ENCODE measurements around the gene RYR2. TPM values are rescaled to one million over a fixed set of nuclear protein-coding genes. Genes with fewer than 3 reads are reported as not detected.
A peak's percentile ranks its signal among the peaks of the same experiment; 100 is the strongest.
"Not testable (repeated sequence)": the region's sequence is repeated elsewhere in the genome, so short reads cannot be mapped to it uniquely, and the experiment has no call there.

RYR2 gene
- total and polyA plus RNA-seq, 2 donors = 7.2 to 16.8 TPM

DNA sequence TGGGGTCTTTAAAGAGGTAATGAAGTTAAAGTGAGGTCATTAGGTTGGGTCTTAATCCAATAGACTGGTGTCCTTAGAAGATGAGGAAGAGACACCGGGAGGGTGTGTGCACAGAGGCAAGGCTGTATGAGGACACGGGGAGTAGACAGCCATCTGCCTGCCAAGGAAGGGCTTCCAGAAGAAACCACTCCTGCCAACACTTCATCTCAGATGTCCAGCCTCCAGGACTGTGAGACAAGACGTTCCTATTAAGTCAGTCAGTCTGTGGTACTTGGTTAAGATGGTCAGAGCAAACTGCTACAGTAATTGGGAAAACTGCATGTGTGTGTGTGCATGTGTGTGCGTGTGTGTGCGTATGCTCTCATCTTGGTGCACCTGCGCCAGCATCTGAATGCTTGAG, 77.1 kb downstream of the RYR2 start:
- 76% methylated on average over 6 of the region's 6 CpGs for WGBS
- no peaks in the 10 kb centered on the region for H3K4me1 ChIP-seq (ENCODE audit: insufficient read depth)

DNA sequence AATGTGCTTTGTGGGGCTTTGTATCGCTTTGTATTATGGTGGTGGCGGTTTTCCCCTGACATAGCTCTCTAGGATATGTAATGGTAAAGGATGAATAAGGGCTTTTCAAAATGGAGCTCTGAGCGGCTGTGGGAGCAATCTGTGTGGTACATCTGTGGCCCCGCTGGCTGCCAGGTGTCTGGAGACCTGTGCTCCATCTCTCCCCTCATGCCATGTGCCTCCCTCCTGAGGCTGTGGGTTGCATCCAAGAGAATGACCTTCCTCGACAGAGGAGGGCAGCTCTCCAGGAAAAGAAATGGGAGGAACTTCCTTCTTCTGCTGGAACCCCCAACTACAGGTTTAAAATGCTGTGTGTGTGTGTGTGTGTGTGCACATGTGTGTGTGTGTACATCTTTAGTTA, 78.7 kb downstream of the RYR2 start:
- DNase-seq (ENCODE audit: extremely low spot score) = no peak
- Histone ChIP-seq H3K4me1 (ENCODE audit: insufficient read depth) (no peaks in the 10 kb centered on the region), H3K27ac (ENCODE audit: low read depth) (no peak overlapping the region), H3K4me3 (ENCODE audit: low read depth, low read length) (no peak overlapping the region), H3K36me3 (ENCODE audit: insufficient read depth) (no peaks in the 10 kb centered on the region)
- WGBS = 92% methylated on average over 5 of the region's 5 CpGs

More for the DNA sequence above, 77.1 kb downstream of the RYR2 start:
- DNase-seq (ENCODE audit: extremely low spot score) = no peak
- H3K36me3 ChIP-seq (ENCODE audit: insufficient read depth) = no peaks in the 10 kb centered on the region
- no peak overlapping the region for H3K27ac ChIP-seq (ENCODE audit: low read depth)
- H3K4me3 ChIP-seq (ENCODE audit: low read depth, low read length) = no peak overlapping the region

GRCh38 chr1:237124856-237125462, 83.0 kb downstream of the RYR2 start:
- WGBS = 79% methylated on average over 10 of the region's 10 CpGs
- no peaks in the 10 kb centered on the region for H3K36me3 ChIP-seq (ENCODE audit: insufficient read depth)
- no peak overlapping the region for H3K27ac ChIP-seq (ENCODE audit: low read depth)
- no peaks in the 10 kb centered on the region for H3K4me1 ChIP-seq (ENCODE audit: insufficient read depth)
- H3K4me3 ChIP-seq (ENCODE audit: low read depth, low read length) = no peak overlapping the region
- DNase-seq (ENCODE audit: extremely low spot score) = no peak

- 97% methylated on average over 2 of the region's 2 CpGs for WGBS
- Histone ChIP-seq H3K27ac (ENCODE audit: low read depth) (no peak overlapping the region), H3K4me1 (ENCODE audit: insufficient read depth) (no peaks in the 10 kb centered on the region), H3K4me3 (ENCODE audit: low read depth, low read length) (no peak overlapping the region), H3K36me3 (ENCODE audit: insufficient read depth) (no peaks in the 10 kb centered on the region)
- DNase-seq (ENCODE audit: extremely low spot score) = no peak
These were observed 84.2 kb downstream of the RYR2 start for GRCh38 chr1:237126180-237126579.

- not testable (repeated sequence) for H3K4me1 ChIP-seq (ENCODE audit: insufficient read depth); H3K36me3 ChIP-seq (ENCODE audit: insufficient read depth); DNase-seq (ENCODE audit: extremely low spot score); H3K4me3 ChIP-seq (ENCODE audit: low read depth, low read length); H3K27ac ChIP-seq (ENCODE audit: low read depth)
- WGBS = 98% methylated on average over 15 of the region's 31 CpGs
These were observed 85.3 kb downstream of the RYR2 start for GRCh38 chr1:237127301-237127700.

DNA sequence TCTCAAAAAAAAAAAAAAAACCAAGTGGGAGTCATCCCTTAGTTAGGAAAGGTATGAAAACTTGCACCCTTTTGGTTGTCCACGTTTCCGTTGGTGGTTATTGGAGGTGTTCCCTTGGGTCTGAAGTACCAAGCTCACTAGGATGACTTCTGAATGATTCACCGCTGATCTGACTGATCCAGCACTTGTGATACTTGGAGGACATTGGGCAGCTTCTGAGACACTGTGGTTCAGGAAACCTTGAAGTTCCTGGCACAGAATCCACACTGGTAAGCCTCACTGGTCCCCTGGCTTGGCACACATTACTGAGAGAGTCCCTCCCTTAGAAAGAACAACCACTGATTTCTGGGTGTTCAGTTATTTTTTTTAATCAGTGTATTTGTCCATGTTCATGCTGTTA, 91.9 kb downstream of the RYR2 start:
- DNase-seq (ENCODE audit: extremely low spot score) = no peak
- Histone ChIP-seq H3K4me1 (ENCODE audit: insufficient read depth) (no peaks in the 10 kb centered on the region), H3K36me3 (ENCODE audit: insufficient read depth) (no peaks in the 10 kb centered on the region), H3K27ac (ENCODE audit: low read depth) (no peak overlapping the region), H3K4me3 (ENCODE audit: low read depth, low read length) (no peak overlapping the region)
- WGBS = 77% methylated on average over 3 of the region's 3 CpGs

DNA sequence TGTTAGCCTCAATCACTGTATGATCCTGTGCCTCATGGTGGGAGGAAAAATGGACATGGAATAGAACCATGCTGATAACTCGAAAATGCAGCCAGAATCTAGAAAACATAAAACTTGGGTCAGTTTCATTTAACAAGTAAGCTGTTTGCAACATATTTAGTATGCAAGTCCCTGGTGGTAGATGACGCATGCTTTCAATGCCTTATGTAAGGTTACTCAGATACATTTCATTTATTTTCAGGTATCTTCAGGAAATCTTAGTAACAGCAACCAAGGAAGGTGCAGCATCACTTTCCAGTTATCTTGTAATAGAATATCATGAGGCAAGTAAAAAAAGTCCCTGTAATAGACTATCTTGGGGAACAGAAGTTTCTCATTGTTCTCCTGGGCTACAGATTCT, 92.9 kb downstream of the RYR2 start:
- Histone ChIP-seq H3K27ac (ENCODE audit: low read depth) (no peak overlapping the region), H3K4me3 (ENCODE audit: low read depth, low read length) (no peak overlapping the region), H3K4me1 (ENCODE audit: insufficient read depth) (no peaks in the 10 kb centered on the region), H3K36me3 (ENCODE audit: insufficient read depth) (no peaks in the 10 kb centered on the region)
- WGBS = 89% methylated on average over 2 of the region's 2 CpGs
- no peak for DNase-seq (ENCODE audit: extremely low spot score)

DNA sequence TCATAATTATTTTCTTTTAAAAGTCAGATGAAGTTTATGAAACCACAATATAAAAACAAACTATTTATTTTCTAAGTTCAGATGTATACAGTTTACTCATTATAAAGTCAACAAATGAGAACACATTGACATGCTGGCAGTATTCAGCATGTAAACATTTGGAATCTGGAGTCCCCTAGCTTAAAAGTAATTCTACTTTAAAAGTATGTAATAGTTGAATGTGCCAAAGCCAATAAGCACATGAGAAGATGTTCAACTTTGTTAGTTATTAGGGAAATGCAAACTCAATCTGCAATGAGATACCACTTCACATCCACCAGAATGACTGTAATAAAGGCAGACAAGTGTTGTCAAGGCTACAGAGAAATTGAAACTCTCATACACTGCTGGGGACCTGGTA, 96.6 kb downstream of the RYR2 start:
- no peak for DNase-seq (ENCODE audit: extremely low spot score)
- Histone ChIP-seq H3K27ac (ENCODE audit: low read depth) (no peak overlapping the region), H3K4me1 (ENCODE audit: insufficient read depth) (no peaks in the 10 kb centered on the region), H3K4me3 (ENCODE audit: low read depth, low read length) (no peak overlapping the region), H3K36me3 (ENCODE audit: insufficient read depth) (no peaks in the 10 kb centered on the region)

- WGBS = 81% methylated on average over 8 of the region's 8 CpGs
- H3K27ac ChIP-seq (ENCODE audit: low read depth) = no peak overlapping the region
- no peak overlapping the region for H3K4me3 ChIP-seq (ENCODE audit: low read depth, low read length)
- H3K36me3 ChIP-seq (ENCODE audit: insufficient read depth) = no peaks in the 10 kb centered on the region
- no peak for DNase-seq (ENCODE audit: extremely low spot score)
- no peaks in the 10 kb centered on the region for H3K4me1 ChIP-seq (ENCODE audit: insufficient read depth)
These were observed 97.7 kb downstream of the RYR2 start for GRCh38 chr1:237139732-237140131.

DNA sequence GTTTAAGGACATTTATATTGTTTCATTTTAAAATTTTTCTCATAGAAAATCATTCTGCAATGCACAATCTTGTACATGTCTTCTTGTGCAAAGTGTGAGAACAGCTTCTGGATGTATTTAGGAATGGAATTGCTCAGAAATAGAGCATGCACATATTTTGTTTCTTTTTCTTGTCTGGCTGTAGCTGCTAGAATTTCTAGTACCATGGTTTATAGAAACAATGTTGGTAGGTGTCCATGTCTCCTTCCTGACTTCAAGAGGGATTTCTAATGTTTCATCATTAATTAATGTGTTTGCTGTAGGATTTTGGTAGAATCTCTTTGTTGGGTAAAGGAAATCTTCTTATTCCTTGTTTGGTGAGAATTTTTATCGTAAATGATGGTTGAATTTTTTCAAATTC, 99.0 kb downstream of the RYR2 start:
- H3K4me1 ChIP-seq (ENCODE audit: insufficient read depth) = no peaks in the 10 kb centered on the region
- no peak overlapping the region for H3K4me3 ChIP-seq (ENCODE audit: low read depth, low read length)
- 45% methylated on average over 1 of the region's 1 CpG for WGBS
- DNase-seq (ENCODE audit: extremely low spot score) = no peak
- peak overlapping the region; percentile 40 for H3K27ac ChIP-seq (ENCODE audit: low read depth)
- H3K36me3 ChIP-seq (ENCODE audit: insufficient read depth) = no peaks in the 10 kb centered on the region

- H3K36me3 ChIP-seq (ENCODE audit: insufficient read depth) = no peaks in the 10 kb centered on the region
- 34% methylated on average over 5 of the region's 5 CpGs for WGBS
- H3K4me3 ChIP-seq (ENCODE audit: low read depth, low read length) = no peak overlapping the region
- H3K27ac ChIP-seq (ENCODE audit: low read depth) = peak overlapping the region; percentile 40
- H3K4me1 ChIP-seq (ENCODE audit: insufficient read depth) = no peaks in the 10 kb centered on the region
- peak; percentile 26 for DNase-seq (ENCODE audit: extremely low spot score)
These were observed 99.5 kb downstream of the RYR2 start for GRCh38 chr1:237141502-237141901.

GRCh38 chr1:237145379-237146135, 103.6 kb downstream of the RYR2 start:
- no peak overlapping the region for H3K27ac ChIP-seq (ENCODE audit: low read depth)
- H3K4me1 ChIP-seq (ENCODE audit: insufficient read depth) = no peaks in the 10 kb centered on the region
- 43% methylated on average over 4 of the region's 4 CpGs for WGBS
- H3K4me3 ChIP-seq (ENCODE audit: low read depth, low read length) = no peak overlapping the region
- no peaks in the 10 kb centered on the region for H3K36me3 ChIP-seq (ENCODE audit: insufficient read depth)
- DNase-seq (ENCODE audit: extremely low spot score) = no peak

DNA sequence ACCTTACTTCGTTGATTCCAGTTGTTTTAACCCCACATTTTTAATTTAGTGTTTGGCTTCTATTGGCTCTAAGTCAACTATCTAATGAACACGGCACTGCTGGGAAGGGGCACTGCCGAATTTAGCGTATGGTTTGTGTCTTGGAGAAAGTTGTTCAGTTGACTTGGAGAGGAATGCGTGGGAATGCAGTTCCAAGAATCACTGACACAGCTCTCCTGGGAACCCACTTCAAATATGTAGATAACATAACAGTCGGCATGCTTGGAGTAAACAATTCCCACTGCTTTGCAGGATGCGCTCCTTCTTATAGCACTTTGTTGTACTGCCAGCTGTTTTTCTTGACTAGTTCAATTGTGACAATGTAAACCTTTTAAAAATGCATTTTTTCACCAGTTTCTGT, 104.3 kb downstream of the RYR2 start:
- H3K4me3 ChIP-seq (ENCODE audit: low read depth, low read length) = no peak overlapping the region
- no peaks in the 10 kb centered on the region for H3K4me1 ChIP-seq (ENCODE audit: insufficient read depth)
- H3K27ac ChIP-seq (ENCODE audit: low read depth) = no peak overlapping the region

DNA sequence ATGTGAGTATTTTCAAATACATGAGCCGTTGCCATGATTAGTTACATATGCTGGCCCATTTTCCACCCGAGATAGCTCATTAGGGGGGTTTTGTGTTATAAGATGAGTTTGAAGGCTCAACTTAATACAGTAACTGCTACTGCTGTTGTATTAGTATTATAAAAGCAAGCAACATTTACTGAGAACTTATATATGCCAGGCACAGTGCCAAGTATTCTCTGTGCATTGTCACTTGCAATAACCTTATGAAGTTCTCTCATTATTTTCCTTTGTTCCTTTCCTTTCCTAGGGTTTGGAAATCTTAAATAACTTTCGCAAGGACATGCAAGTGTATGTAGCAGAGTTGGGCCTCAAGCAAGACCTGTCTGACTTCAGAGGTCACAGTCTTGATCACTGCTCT, 107.9 kb downstream of the RYR2 start:
- no peaks in the 10 kb centered on the region for H3K4me1 ChIP-seq (ENCODE audit: insufficient read depth)
- H3K27ac ChIP-seq (ENCODE audit: low read depth) = no peak overlapping the region
- DNase-seq (ENCODE audit: extremely low spot score) = no peak
- H3K4me3 ChIP-seq (ENCODE audit: low read depth, low read length) = no peak overlapping the region
- WGBS = 92% methylated on average over 3 of the region's 3 CpGs
- H3K36me3 ChIP-seq (ENCODE audit: insufficient read depth) = no peaks in the 10 kb centered on the region

More for the DNA sequence above, 104.3 kb downstream of the RYR2 start:
- 18% methylated on average over 7 of the region's 7 CpGs for WGBS
- DNase-seq (ENCODE audit: extremely low spot score) = peak; percentile 48
- no peaks in the 10 kb centered on the region for H3K36me3 ChIP-seq (ENCODE audit: insufficient read depth)
